NCI-H1105 (cell line): ENCODE data around the gene CGNL1.

Experiments used
- DNase-seq: peaks from one replicate; lab custom pipeline; 2025; lab: John Stamatoyannopoulos, UW

CGNL1 gene

DNA sequence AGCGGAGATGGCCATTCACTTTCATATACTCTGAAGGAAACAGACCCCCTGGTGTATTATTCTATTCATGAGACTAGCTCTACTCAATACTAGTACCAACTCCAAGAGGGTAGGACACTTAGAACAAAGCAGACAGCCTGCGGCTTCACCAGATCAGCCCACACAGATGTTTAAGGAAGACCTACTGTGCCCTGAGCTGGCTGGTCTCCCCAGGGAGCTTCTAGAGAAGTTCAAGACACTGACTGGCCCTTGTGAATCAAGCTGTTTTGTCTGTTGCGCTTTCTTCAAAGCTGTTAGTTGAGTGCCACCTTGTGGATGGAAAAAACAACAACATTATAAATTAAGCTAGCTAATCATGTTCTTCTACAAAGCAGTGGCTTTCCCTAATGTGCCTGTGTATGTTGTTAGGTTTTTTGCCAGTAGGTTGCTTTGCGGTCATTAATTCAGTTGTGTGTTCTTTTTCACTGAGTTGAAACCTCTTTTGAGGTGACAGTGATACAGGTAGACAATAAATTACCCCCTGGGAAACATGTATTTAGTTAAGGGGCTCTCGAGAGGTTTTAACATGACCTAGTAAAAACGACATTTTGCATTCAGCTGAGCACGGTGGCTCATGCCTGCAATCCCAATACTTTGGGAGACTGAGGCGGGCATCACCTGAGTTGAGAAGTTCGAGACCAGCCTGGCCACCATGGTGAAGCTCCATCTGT is 151.2 kb downstream of the CGNL1 start:
- peak; percentile 88 for DNase-seq

DNA sequence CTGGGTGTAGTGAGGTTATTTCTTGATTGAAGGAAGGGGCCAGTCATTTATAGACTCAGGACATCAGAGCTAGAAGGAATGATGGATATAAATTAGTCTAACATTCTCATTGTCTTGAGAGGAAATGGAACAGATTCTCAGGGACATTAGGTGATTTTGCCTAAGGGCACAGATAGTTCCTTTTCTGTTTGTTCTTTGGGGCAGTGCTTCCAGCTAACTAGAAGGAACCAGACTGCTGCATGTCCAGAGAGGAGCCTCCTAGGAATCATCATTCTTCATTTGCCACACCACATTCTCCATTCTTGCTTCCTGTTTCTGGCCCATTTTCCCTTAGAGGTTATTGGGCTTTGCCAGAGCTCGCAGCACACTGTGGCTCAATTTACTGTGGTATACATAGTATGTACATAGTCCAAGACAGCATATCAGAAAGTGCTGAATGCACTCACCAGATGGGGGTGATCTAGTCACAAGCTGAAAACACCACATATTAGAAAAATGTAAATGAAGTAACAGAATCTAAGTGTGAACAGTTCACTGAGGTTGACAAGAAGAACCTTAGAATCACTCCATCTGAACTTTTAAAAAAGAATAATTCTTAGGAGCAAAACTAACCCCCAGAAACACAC is 152.7 kb downstream of the CGNL1 start:
- DNase-seq, result no peak

DNA sequence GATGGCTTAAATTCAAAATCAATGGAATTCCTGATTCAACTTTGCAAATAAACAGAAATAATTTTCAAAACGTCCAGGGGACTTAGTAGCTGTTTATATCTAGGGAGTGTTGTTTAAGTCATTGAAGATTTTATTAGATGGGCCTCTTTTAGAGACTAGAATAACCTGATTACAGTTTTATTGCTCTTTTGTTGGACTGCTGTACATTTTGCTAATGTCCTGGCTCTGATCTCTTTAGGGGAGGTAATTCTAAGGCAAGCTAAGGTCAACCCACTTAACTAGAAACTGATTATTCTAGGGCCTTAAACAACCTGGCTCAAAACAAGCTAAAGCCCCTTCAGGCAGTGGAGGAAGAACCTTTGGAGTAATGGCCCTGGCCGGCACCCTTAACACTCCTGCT is 153.4 kb downstream of the CGNL1 start:
- no peak for DNase-seq

- no peak for DNase-seq
Observed at GRCh38 chr15:57532731-57533447, 156.6 kb downstream of the CGNL1 start.

DNA sequence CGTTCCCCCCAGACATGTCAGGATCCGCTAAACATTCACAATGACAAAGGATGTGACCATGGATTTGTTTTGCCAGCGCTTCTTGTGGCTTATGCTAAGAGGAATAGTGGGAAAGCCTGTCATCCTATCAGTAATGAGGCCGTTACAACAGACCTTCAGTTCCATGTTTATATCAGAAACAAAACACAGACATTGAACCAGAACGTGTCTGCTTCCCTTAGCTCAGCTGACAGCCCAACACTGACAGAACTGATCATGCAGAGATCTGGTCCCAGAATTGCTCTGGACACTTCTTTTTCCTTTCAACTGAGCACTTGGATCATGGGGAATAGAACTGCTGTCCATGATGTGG is 157.1 kb downstream of the CGNL1 start:
- no peak for DNase-seq

- DNase-seq, result no peak
Observed at GRCh38 chr15:57534281-57534680, 158.0 kb downstream of the CGNL1 start.

DNA sequence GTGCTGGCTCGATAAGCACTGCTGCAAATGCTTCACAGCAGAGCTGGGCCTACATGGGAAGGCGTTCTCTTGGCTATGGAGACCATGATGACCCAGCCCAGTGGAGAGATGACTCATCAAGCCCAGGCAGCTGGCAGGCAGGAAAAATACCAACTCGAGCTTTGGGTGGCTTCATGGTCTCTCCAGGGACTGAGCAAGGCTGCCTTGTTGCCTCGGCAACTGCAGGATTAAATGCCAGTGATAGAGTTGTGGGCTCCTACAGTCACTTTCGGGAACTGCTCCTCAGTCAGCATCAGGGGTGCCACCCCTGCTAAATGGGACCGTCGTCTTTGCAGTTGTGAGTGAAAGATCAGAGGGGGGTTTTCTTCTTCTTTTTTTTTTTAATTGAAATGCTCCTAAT is 160.8 kb downstream of the CGNL1 start:
- DNase-seq, result peak; percentile 50

- DNase-seq, result no peak
Observed at GRCh38 chr15:57537488-57538264, 161.4 kb downstream of the CGNL1 start.

DNA sequence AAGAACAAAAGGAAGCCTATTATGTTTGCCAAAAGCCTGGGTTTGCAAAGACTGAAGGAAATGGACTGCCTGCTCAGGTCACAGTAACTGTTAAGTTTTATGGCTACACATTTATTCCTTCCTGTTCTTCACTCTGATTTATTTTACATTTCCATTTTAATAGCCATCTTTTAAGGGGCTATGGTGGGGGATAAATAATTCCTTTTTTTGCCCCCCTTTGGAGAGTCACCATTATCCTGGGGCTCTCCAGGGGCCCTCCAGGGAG is 161.9 kb downstream of the CGNL1 start:
- no peak for DNase-seq

- no peak for DNase-seq
Observed at GRCh38 chr15:57538821-57539220, 162.5 kb downstream of the CGNL1 start.

GRCh38 chr15:57540211-57540610 is 163.9 kb downstream of the CGNL1 start:
- DNase-seq, result no peak

GRCh38 chr15:57540736-57541135 is 164.4 kb downstream of the CGNL1 start:
- DNase-seq, result no peak

GRCh38 chr15:57541271-57541670 is 165.0 kb downstream of the CGNL1 start:
- no peak for DNase-seq

GRCh38 chr15:57541805-57542504 is 165.7 kb downstream of the CGNL1 start:
- DNase-seq, result peak; percentile 68

GRCh38 chr15:57542505-57542817 is 166.2 kb downstream of the CGNL1 start:
- no peak for DNase-seq

GRCh38 chr15:57544848-57545480 is 168.7 kb downstream of the CGNL1 start:
- DNase-seq, result no peak

DNA sequence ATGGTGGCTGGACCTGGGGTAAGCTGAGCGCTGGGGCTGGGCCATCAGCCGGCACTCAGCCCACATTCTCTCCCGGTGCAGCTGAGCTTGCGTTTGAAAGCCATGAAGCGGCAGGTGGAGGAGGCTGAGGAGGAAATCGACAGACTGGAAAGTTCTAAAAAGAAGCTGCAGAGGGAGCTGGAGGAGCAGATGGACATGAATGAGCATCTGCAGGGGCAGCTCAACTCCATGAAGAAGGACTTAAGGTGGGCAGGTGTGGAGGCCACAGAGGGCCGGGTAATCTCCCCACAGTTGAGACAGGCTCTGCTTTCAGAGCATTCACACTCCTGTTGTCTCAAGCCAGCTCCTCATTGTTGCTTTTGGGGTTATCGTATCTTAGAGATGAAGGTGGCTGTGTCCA is 169.7 kb downstream of the CGNL1 start:
- no peak for DNase-seq

GRCh38 chr15:57547243-57547755 is 171.0 kb downstream of the CGNL1 start:
- no peak for DNase-seq

GRCh38 chr15:57548351-57548750 is 172.0 kb downstream of the CGNL1 start:
- DNase-seq, result no peak

DNA sequence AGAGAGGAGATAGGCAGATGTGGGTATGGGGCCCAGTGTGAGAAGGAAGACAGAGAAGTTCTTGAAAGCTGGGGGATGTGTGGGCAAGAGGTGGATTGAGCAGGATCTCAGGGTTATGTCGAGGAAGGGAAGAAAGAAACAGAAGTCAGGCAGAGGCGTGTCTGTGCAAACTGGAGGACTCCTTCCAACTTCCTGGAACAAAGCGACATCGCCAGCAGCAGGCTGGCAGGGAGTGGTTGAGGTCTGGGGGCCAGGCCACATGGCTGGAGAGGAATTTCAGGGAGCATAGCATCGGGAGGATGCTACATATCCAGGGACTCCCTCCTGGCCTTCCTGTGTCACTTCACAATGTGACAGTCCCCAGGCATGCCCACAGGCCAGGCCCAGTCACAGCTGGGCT is 172.5 kb downstream of the CGNL1 start:
- DNase-seq, result no peak

GRCh38 chr15:57549935-57550334 is 173.6 kb downstream of the CGNL1 start:
- DNase-seq, result no peak

GRCh38 chr15:57550640-57551039 is 174.3 kb downstream of the CGNL1 start:
- no peak for DNase-seq
